Measurements from ENCODE around the gene SLC38A11.

GRCh38 chr2:164935118-164936101 is 19.9 kb downstream of the SLC38A11 start:
- TF ChIP-seq POLR2AphosphoS5 (IDR thresholded peaks at IDR 0.05; ENCODE audit: low read depth) (no peak), EZH2 (IDR thresholded peaks at IDR 0.05; ENCODE audit: low read depth, unreplicated experiment) (no peak), NANOG (IDR thresholded peaks at IDR 0.05; ENCODE audit: borderline replicate concordance) (peak; percentile 25; the same call in 1 of the 2 replicates), REST (IDR thresholded peaks at IDR 0.05; ENCODE audit: unreplicated experiment) (no peak), ZNF114 (CRISPR knock-in tag; IDR thresholded peaks at IDR 0.05) (no peak), JUNB (IDR thresholded peaks at IDR 0.05; ENCODE audit: unreplicated experiment) (no peak)
- TF ChIP-seq, protein P1, sequence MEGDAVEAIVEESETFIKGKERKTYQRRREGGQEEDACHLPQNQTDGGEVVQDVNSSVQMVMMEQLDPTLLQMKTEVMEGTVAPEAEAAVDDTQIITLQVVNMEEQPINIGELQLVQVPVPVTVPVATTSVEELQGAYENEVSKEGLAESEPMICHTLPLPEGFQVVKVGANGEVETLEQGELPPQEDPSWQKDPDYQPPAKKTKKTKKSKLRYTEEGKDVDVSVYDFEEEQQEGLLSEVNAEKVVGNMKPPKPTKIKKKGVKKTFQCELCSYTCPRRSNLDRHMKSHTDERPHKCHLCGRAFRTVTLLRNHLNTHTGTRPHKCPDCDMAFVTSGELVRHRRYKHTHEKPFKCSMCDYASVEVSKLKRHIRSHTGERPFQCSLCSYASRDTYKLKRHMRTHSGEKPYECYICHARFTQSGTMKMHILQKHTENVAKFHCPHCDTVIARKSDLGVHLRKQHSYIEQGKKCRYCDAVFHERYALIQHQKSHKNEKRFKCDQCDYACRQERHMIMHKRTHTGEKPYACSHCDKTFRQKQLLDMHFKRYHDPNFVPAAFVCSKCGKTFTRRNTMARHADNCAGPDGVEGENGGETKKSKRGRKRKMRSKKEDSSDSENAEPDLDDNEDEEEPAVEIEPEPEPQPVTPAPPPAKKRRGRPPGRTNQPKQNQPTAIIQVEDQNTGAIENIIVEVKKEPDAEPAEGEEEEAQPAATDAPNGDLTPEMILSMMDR (conservative IDR thresholded peaks at IDR 0.05; ENCODE audit: low read depth in 2 of 2): no peak

All from GM23338 (cell line).